Fibroblast of villous mesenchyme (primary cell): ENCODE measurements around the gene DUSP11. TPM values are rescaled to one million over a fixed set of nuclear protein-coding genes. Genes with fewer than 3 reads are reported as not detected.
"Not testable (repeated sequence)": the region's sequence is repeated elsewhere in the genome, so short reads cannot be mapped to it uniquely, and the experiment has no call there.

ENCODE experiments used
- DNase-seq: peaks from one replicate; pipeline ENCODE4 v3.0.0-alpha.2; 2010; ENCODE audit warnings: low read depth
- H3K4me3 ChIP-seq: 2 replicates; pipeline ENCODE4 v1.5.1; 2011; ENCODE audit warnings: low read depth, mild to moderate bottlenecking, low read length
- total RNA-seq: library from RNA; depleted of rRNA; stranded (reverse); fragments of >200 nt; gene quantifications from 2 replicates; pipeline ENCODE4 v1.2.3, GENCODE V29; 2012
- TF ChIP-seq, protein P1 (sequence below): IDR thresholded peaks from 2 replicates; pipeline ENCODE4 v1.5.1; 2012; ENCODE audit warnings: low read depth, mild to moderate bottlenecking, low read length; ENCODE audit not compliant: insufficient read depth

DUSP11 gene
- total RNA-seq, 1 donor = 38.4 TPM

DNA sequence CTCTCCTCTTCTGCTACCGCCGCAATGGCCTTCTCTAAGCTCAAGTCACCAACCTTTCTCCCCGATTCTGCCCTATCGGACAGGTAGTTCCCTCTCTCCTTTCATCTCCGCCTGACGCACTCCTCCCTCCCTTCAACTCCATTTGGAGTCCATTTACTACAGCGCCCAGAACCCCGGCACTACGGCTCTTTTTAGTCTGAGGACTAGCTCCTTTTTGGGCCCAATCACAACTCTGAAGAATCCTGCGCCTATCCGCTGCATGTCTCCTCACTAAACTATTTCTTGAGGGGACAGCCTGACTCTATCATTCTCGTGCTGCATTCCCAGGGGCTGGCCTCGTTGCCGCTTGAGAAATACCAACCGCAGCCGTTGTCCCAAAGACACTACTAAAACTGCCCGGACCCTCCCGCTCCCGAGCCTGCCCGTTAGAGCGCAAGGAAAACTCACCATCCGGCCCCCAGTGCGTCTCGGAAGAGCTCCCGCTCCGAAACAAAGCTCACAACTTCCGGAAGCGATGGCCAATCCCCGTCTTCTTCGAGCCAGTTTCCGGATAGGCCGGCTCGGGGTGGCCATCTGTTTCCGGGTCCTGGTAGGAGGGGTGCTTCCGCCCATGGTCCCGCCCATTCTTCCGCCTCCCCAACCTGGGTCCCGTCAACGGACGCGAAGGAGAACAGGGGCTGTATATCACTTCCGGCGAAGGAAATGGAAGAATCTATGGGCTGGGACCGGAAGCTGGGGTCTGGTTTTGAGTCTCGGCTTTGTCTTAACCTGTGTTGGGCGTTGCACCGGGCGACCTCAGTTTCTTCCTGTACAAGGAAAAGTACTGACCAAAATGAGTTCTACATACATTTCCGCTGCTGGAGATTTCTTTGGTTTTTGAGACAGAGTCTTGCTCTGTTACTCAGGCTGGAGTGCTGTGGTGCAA is 42.8 kb downstream of the DUSP11 start, which contains the start of gene TPRKB:
Gene TPRKB, minus strand, starts transcription at position 491 of the 925 bp plus-strand sequence. CDS start 2,776 bp downstream, outside the sequence.
- peak within 1 kb of the TSS; percentile 85 for H3K4me3 ChIP-seq
- peak; percentile 98 for DNase-seq
- TF ChIP-seq, protein P1, sequence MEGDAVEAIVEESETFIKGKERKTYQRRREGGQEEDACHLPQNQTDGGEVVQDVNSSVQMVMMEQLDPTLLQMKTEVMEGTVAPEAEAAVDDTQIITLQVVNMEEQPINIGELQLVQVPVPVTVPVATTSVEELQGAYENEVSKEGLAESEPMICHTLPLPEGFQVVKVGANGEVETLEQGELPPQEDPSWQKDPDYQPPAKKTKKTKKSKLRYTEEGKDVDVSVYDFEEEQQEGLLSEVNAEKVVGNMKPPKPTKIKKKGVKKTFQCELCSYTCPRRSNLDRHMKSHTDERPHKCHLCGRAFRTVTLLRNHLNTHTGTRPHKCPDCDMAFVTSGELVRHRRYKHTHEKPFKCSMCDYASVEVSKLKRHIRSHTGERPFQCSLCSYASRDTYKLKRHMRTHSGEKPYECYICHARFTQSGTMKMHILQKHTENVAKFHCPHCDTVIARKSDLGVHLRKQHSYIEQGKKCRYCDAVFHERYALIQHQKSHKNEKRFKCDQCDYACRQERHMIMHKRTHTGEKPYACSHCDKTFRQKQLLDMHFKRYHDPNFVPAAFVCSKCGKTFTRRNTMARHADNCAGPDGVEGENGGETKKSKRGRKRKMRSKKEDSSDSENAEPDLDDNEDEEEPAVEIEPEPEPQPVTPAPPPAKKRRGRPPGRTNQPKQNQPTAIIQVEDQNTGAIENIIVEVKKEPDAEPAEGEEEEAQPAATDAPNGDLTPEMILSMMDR = no peak

DNA sequence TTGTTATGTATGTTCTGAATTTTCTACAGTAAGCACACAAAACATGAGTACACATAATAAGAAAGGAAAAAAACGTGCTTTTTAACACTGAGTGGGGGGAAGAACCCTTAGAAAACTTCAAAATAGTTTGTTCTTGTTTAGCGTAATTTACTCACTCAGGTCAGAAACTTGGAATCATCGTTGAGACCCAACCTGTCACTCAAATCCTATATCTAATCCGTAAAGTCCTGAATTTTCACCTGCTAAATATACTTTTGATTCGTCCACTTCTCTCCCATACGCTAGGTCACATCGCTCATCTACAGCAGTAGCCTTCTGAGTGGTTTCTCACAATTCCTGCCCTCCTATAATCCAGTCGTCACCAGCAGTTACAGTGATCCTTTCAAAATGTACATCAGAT is 43.5 kb downstream of the DUSP11 start:
- no peak for DNase-seq
- peak overlapping the region; percentile 85 for H3K4me3 ChIP-seq
- TF ChIP-seq, protein P1 = no peak

DNA sequence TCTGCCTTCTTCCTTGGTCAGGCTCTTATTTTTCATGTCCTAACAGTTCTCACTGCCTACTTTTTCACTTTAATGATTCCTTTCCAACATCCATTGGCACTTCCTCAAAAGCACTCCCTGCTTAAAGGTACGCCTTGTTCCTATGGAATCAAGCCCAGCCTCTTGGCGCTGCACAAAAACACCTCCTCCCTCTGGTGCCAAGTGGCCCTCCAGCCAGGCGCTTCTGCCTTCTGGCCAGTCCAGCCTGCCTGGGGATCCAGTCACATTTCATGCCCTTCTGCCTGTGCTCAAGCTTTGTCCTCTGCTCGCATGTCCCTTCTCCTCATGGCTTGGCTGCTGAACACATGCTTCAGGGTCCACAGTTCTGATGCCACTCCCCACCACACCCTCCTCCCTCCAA is 49.1 kb downstream of the DUSP11 start:
- TF ChIP-seq, protein P1 = no peak
- DNase-seq = no peak

DNA sequence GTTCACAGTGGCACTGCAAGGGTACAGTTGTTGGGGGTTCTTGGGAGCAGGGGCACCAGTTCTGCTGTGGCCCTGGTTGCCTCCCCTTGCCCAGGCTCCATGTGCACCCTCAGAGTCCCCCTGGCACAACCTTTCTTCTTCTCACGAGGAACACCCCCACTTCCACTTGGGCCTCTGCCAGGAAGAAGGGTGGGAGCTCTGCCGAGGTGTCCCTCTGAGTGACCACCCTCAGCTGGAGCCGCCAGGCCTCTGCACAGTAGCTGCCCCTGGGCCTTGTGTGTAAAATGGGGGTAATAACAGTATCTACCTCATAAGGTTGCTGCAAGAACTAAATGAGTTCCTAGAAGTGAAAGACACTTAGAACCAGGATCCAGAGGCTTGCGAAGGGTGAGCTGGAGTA is 51.2 kb downstream of the DUSP11 start:
- TF ChIP-seq, protein P1 = no peak
- no peak for DNase-seq
- H3K4me3 ChIP-seq = no peak overlapping the region

More for the DNA sequence above, 49.1 kb downstream of the DUSP11 start:
- H3K4me3 ChIP-seq = no peak overlapping the region

DNA sequence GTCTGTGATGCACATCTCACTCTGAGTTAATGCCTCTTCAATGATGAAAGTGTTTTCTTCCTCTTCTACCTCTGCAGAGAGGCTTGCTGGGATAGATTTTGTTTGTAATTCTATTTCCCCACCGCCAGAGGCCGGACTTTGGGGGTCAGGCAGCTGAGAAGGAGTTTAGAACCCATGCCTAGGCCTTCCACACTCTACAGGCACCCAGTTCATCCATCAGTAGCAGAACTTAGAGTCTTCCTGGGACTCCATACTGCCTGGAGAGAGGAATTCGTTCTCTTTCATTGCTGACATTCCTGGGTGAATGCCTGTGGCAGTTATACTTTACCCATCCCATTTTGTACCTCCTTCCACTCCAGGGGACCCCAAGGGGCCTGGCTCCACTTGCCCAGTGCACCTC is 51.9 kb downstream of the DUSP11 start:
- TF ChIP-seq, protein P1 = no peak

DNA sequence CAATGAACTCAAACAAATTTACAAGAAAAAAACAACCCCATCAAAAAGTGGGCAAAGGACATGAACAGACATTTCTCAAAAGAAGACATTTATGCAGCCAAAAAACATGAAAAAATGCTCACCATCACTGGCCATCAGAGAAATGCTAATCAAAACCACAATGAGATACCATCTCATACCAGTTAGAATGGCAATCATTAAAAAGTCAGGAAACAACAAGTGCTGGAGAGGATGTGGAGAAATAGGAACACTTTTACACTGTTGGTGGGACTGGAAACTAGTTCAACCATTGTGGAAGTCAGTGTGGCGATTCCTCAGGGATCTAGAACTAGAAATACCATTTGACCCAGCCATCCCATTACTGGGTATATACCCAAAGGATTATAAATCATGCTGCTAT is 53.2 kb downstream of the DUSP11 start:
- H3K4me3 ChIP-seq, DNase-seq: not testable (repeated sequence)

More for the DNA sequence above, 51.9 kb downstream of the DUSP11 start:
- no peak overlapping the region for H3K4me3 ChIP-seq
- no peak for DNase-seq

DNA sequence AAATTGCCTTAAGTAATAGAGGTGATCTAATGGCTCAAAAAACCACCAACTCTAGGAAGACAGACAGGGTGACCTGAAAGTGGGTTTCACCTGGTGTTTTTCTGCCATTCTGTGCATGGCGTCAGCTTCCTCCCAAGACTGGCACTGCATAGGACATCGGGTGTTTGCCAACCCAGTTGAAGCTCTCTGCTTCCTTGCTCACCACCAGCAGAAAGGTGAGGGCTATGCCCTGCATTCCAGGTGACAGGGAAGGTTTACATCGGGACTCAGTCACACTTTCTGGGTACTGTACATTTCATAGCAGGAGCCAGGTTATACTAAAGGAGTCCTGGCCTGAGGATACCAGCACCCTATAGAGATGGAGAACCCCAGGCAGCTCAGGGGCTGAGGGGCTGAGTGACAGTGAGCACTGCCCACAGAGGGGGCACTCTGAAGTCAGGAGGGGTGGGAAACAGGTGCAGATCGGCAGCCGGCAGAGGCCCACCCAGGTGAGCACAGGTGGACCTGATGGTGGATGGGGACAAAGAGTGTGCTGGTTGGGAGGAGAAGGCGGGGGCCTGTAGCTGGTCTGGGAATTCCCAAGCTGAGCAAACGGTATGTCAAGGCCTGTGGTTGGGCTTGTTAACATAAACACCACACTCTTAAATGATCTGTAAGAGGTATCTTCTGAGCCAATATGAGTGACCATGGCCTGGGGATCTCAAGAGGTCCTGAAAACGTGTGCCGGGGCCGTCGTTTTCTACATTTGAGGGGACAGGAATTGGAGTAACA is 60.9 kb downstream of the DUSP11 start:
- DNase-seq = no peak
- no peak overlapping the region for H3K4me3 ChIP-seq
- TF ChIP-seq, protein P1 = no peak
